A673 (cell line): ENCODE data around the gene ENTPD8. TPM values are rescaled to one million over a fixed set of nuclear protein-coding genes. Genes with fewer than 3 reads are reported as not detected.

Experiments used
- BruUV-seq: library from RNA; stranded (reverse); fragments of 400-500 nt; replicated peaks from 2 replicates; lab custom pipeline; 2021; lab: Mats Ljungman, UMichigan
- CTCF ChIA-PET: fragments of 300-600 bp; sonication (Branson Sonifier 250); formaldehyde crosslinking; loops from one replicate; lab custom pipeline; 2022; ENCODE audit warnings: antibody characterized with exemption; lab: Charles Lee
- POLR2A ChIA-PET: fragments of 300-600 bp; sonication (Branson Sonifier 250); formaldehyde crosslinking; loops from one replicate; lab custom pipeline; 2022; ENCODE audit warnings: antibody characterized with exemption; ENCODE audit not compliant: low non-redundant PET; lab: Charles Lee
- DNase-seq: peaks from one replicate; pipeline ENCODE4 v3.0.0-alpha.2; 2015; ENCODE audit warnings: low spot score
- H3K27ac ChIP-seq: fragments of 200-600 bp; sonication (generic); 2 replicates; pipeline ENCODE4 v1.5.1; 2016; ENCODE audit warnings: mixed run types, low read depth, mild to moderate bottlenecking, mixed read lengths, antibody characterized with exemption, low read length; ENCODE audit not compliant: poor library complexity, severe bottlenecking
- H3K27me3 ChIP-seq: fragments of 200-600 bp; sonication (generic); replicated peaks from 2 replicates; pipeline ENCODE4 v1.6.1; 2017; ENCODE audit warnings: mixed run types, low read depth, mild to moderate bottlenecking, mixed read lengths, antibody characterized with exemption, low read length; ENCODE audit not compliant: insufficient read depth, poor library complexity
- H3K36me3 ChIP-seq: fragments of 200-600 bp; sonication (generic); 2 replicates; pipeline ENCODE4 v1.6.1; 2016; ENCODE audit warnings: mixed run types, mild to moderate bottlenecking, mixed read lengths, antibody characterized with exemption, low read length; ENCODE audit not compliant: insufficient read depth, poor library complexity, severe bottlenecking
- H3K4me1 ChIP-seq: fragments of 200-600 bp; sonication (generic); 2 replicates; pipeline ENCODE4 v1.6.1; 2017; ENCODE audit warnings: mixed run types, mild to moderate bottlenecking, mixed read lengths, antibody characterized with exemption, low read length; ENCODE audit not compliant: insufficient read depth, poor library complexity, severe bottlenecking
- H3K4me3 ChIP-seq: fragments of 200-600 bp; sonication (generic); 2 replicates; pipeline ENCODE4 v1.5.1; 2016; ENCODE audit warnings: low read depth, mixed run types, mild to moderate bottlenecking, mixed read lengths, low read length; ENCODE audit not compliant: poor library complexity, severe bottlenecking
- H3K9me3 ChIP-seq: fragments of 200-600 bp; sonication (generic); 2 replicates; pipeline ENCODE4 v1.6.1; 2016; ENCODE audit warnings: mixed run types, low read depth, mild to moderate bottlenecking, mixed read lengths, antibody characterized with exemption, low read length; ENCODE audit not compliant: poor library complexity, severe bottlenecking
- EZH2 ChIP-seq: fragments of 200-600 bp; sonication (generic); IDR thresholded peaks from 2 replicates; pipeline ENCODE4 v1.6.1; 2017; ENCODE audit warnings: borderline replicate concordance, low read depth, mild to moderate bottlenecking, mixed read lengths, antibody characterized with exemption, low read length; ENCODE audit not compliant: poor library complexity, severe bottlenecking
- intact Hi-C: fragments of 100-400 bp; cut with micrococcal nuclease; formaldehyde crosslinking; loops from one replicate; pipeline ENCODE4 v1.10.0; 2022; ENCODE audit not compliant: unreplicated experiment
- total RNA-seq: library from RNA; stranded (reverse); gene quantifications from 2 replicates; pipeline ENCODE4 v1.2.3, GENCODE V29; 2021
- TF ChIP-seq, protein P1 (sequence below): fragments of 300-800, 200-600 bp; sonication (generic); conservative IDR thresholded peaks from 2 replicates; pipeline ENCODE4 v1.5.1; 2017; ENCODE audit warnings: low read depth, mild to moderate bottlenecking, antibody characterized with exemption, low read length, moderate library complexity, mixed read lengths

ENTPD8 gene
- total RNA-seq, 1 experiment from 2014 or later = not detected

DNA sequence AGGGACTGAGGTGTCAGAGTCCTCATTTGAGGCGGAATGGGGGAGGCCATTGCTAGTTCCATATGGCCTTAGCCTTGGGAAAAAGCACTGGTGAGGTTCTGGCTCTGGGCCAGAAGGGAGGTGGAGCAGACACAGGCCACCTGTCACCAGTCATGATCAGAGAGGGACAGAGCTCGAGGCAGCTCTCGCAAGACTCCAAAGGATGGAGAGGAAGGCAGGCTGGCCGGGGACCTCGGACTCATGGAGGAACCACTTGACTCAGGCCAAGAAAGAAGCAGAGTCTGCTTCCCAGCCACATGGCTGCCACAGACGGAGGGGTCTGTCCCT lies 47.1 kb upstream of the ENTPD8 start:
- TF ChIP-seq, protein P1, sequence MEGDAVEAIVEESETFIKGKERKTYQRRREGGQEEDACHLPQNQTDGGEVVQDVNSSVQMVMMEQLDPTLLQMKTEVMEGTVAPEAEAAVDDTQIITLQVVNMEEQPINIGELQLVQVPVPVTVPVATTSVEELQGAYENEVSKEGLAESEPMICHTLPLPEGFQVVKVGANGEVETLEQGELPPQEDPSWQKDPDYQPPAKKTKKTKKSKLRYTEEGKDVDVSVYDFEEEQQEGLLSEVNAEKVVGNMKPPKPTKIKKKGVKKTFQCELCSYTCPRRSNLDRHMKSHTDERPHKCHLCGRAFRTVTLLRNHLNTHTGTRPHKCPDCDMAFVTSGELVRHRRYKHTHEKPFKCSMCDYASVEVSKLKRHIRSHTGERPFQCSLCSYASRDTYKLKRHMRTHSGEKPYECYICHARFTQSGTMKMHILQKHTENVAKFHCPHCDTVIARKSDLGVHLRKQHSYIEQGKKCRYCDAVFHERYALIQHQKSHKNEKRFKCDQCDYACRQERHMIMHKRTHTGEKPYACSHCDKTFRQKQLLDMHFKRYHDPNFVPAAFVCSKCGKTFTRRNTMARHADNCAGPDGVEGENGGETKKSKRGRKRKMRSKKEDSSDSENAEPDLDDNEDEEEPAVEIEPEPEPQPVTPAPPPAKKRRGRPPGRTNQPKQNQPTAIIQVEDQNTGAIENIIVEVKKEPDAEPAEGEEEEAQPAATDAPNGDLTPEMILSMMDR = no peak
- no peak for TF ChIP-seq EZH2
- CTCF ChIA-PET = no interaction called here
- H3K4me3 ChIP-seq = no peak overlapping the region
- no peak overlapping the region for H3K27ac ChIP-seq
- H3K27me3 ChIP-seq = no peaks in the 10 kb centered on the region
- H3K9me3 ChIP-seq = no peaks in the 10 kb centered on the region
- no peak for DNase-seq
- POLR2A ChIA-PET = no interaction called here
- intact Hi-C loops = no loop called here
- H3K4me1 ChIP-seq = no peaks in the 10 kb centered on the region
- no TSS peak for BruUV-seq
- H3K36me3 ChIP-seq = no peaks in the 10 kb centered on the region

DNA sequence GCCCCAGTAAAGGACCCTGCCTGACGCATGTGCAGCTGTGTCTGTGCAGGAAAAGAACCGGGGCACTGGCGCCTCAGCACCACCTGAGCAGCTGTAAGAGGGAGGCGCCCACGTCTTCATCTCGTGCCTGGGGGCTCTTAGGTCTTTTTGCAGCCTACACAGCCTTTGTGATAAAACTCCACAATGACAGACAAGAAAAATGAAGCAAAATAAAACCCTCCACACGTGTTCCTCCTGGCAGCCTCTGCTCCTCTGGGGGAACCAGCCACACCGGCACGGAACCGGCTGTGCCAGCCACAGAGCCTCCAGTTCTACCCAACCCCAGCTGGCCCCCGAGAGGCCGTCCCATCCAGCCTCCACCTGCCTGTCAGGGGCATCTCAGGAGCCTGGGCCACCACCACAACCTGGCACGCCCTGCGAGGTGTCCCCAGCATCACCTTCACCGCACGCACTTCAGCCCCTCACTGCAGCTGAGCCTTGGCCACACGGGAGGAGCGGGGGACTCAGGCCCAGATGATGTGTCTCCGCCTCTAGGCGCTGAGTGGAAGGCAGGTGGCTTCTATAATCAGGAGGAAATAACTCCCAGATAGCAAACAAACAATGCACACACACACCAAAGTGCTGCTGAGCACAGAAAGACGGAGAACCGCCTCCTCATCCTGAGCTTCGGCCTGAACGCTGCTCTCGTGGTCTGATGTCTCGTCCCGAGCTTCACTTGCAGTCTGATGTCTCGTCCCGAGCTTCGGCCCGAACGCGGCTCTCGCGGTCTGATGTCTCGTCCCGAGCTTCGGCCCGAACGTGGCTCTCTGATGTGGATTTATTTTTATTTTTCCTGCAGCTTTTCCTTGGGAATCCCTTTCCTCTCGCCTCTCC lies 46.5 kb upstream of the ENTPD8 start:
- TF ChIP-seq, protein P1 = no peak
- no peak for TF ChIP-seq EZH2
- Histone ChIP-seq H3K9me3 (no peaks in the 10 kb centered on the region), H3K27ac (no peak overlapping the region), H3K27me3 (no peaks in the 10 kb centered on the region), H3K36me3 (no peaks in the 10 kb centered on the region), H3K4me1 (no peaks in the 10 kb centered on the region), H3K4me3 (no peak overlapping the region)
- intact Hi-C loops = no loop called here
- POLR2A ChIA-PET = no interaction called here
- CTCF ChIA-PET = no interaction called here
- no peak for DNase-seq
- no TSS peak for BruUV-seq

GRCh38 chr9:137486545-137487453 lies 45.6 kb upstream of the ENTPD8 start:
- DNase-seq = no peak
- Histone ChIP-seq H3K27me3 (no peaks in the 10 kb centered on the region), H3K36me3 (no peaks in the 10 kb centered on the region), H3K27ac (no peak overlapping the region), H3K4me1 (no peaks in the 10 kb centered on the region), H3K9me3 (no peaks in the 10 kb centered on the region), H3K4me3 (no peak overlapping the region)
- ChIA-PET POLR2A (no interaction called here), CTCF (no interaction called here)
- no peak for TF ChIP-seq EZH2
- TF ChIP-seq, protein P1 = no peak
- intact Hi-C loops = no loop called here
- BruUV-seq = no TSS peak
